IMR-90 (cell line): ENCODE data around the gene MSLN. TPM values are rescaled to one million over a fixed set of nuclear protein-coding genes. Genes with fewer than 3 reads are reported as not detected.
"Not testable (repeated sequence)": the region's sequence is repeated elsewhere in the genome, so short reads cannot be mapped to it uniquely, and the experiment has no call there.

Source experiments
- ATAC-seq: fragments of 200-7000 bp; cut with Tn5 transposase; 2 replicates; pipeline ENCODE4 v1.9.1; 2020; ENCODE audit warnings: low read depth, mild to moderate bottlenecking, moderate library complexity
- BruUV-seq: library from RNA; stranded (reverse); fragments of 400-500 nt; replicated peaks from 2 replicates; lab custom pipeline; 2021; lab: Mats Ljungman, UMichigan
- CTCF ChIA-PET: fragments of 300-600 bp; formaldehyde crosslinking; extraction: SDS; loops from one replicate; lab custom pipeline; 2021; ENCODE audit warnings: antibody characterized with exemption; lab: Yijun Ruan, JAX
- POLR2A ChIA-PET: fragments of 300-600 bp; sonication (Branson Sonifier 250); formaldehyde crosslinking; loops from one replicate; lab custom pipeline; 2022; ENCODE audit warnings: antibody characterized with exemption; ENCODE audit not compliant: unreplicated experiment; lab: Charles Lee
- DNase-seq: peaks from one replicate; pipeline ENCODE4 v3.0.0; 2013
- H2AFZ ChIP-seq: replicated peaks from 2 replicates; pipeline ENCODE3; 2013; ENCODE audit warnings: low read length, mild to moderate bottlenecking; ENCODE audit not compliant: poor library complexity
- H2AK5ac ChIP-seq: 2 replicates; pipeline ENCODE4 v1.6.1; 2013; ENCODE audit warnings: low read depth, low read length, inconsistent platforms
- H2AK9ac ChIP-seq: replicated peaks from 2 replicates; pipeline ENCODE3; 2013; ENCODE audit warnings: mild to moderate bottlenecking, low read depth, low read length, moderate library complexity; ENCODE audit not compliant: poor library complexity
- H2BK120ac ChIP-seq: 2 replicates; pipeline ENCODE4 v1.6.1; 2013; ENCODE audit warnings: low read depth, low read length, inconsistent platforms
- H2BK15ac ChIP-seq: 3 replicates; pipeline ENCODE4 v1.6.1; 2013; ENCODE audit warnings: low read depth, low read length, inconsistent platforms
- H2BK20ac ChIP-seq: 2 replicates; pipeline ENCODE4 v1.6.1; 2013; ENCODE audit warnings: low read depth, mild to moderate bottlenecking, inconsistent platforms, low read length, moderate library complexity
- H2BK5ac ChIP-seq: 2 replicates; pipeline ENCODE4 v1.6.1; 2013; ENCODE audit warnings: mild to moderate bottlenecking, low read depth, low read length, inconsistent platforms; ENCODE audit not compliant: poor library complexity, severe bottlenecking
- H3K14ac ChIP-seq: replicated peaks from 2 replicates; pipeline ENCODE4 v1.6.1; 2013; ENCODE audit warnings: low read depth, low read length, inconsistent platforms
- H3K18ac ChIP-seq: 2 replicates; pipeline ENCODE4 v1.6.1; 2013; ENCODE audit warnings: low read depth, low read length, control low read depth
- H3K23ac ChIP-seq: 2 replicates; pipeline ENCODE4 v1.6.1; 2013; ENCODE audit warnings: low read depth, low read length, inconsistent platforms
- H3K27ac ChIP-seq: 2 replicates; pipeline ENCODE4 v1.5.1; 2013; ENCODE audit warnings: mild to moderate bottlenecking, control low read depth, low read length; ENCODE audit not compliant: insufficient read depth
- H3K27me3 ChIP-seq: 2 replicates; pipeline ENCODE4 v1.6.1; 2013; ENCODE audit warnings: low read length; ENCODE audit not compliant: control insufficient read depth, insufficient read depth
- H3K36me3 ChIP-seq: 2 replicates; pipeline ENCODE4 v1.6.1; 2013; ENCODE audit warnings: low read length, mixed read lengths; ENCODE audit not compliant: control insufficient read depth, insufficient read depth
- H3K4ac ChIP-seq: 2 replicates; pipeline ENCODE4 v1.6.1; 2013; ENCODE audit warnings: low read depth, low read length, inconsistent platforms
- H3K4me1 ChIP-seq: 2 replicates; pipeline ENCODE4 v1.6.1; 2013; ENCODE audit warnings: low read length, mixed read lengths; ENCODE audit not compliant: control insufficient read depth, insufficient read depth
- H3K4me2 ChIP-seq: 2 replicates; pipeline ENCODE4 v1.6.1; 2013; ENCODE audit warnings: low read depth, mild to moderate bottlenecking, control low read depth, low read length, moderate library complexity
- H3K4me3 ChIP-seq: 2 replicates; pipeline ENCODE4 v1.5.1; 2013; ENCODE audit warnings: low read depth, mild to moderate bottlenecking, control low read depth, low read length, moderate library complexity; ENCODE audit not compliant: insufficient read depth
- H3K56ac ChIP-seq: 2 replicates; pipeline ENCODE4 v1.6.1; 2013; ENCODE audit warnings: low read length, inconsistent platforms; ENCODE audit not compliant: insufficient read depth; ENCODE audit errors: extremely low read depth
- H3K79me1 ChIP-seq, 2 experiments: 2 replicates each; pipeline ENCODE4 v1.6.1; 2013; ENCODE audit warnings: low read length in 2 of 2, inconsistent platforms in 1 of 2, low read depth in 1 of 2
- H3K9ac ChIP-seq: 2 replicates; pipeline ENCODE4 v1.6.1; 2013; ENCODE audit warnings: low read depth, low read length, control low read depth
- H3K9me1 ChIP-seq: 2 replicates; pipeline ENCODE4 v1.6.1; 2013; ENCODE audit warnings: low read length, inconsistent platforms; ENCODE audit not compliant: insufficient read depth
- H3K9me3 ChIP-seq: 2 replicates; pipeline ENCODE4 v1.6.1; 2013; ENCODE audit warnings: low read length; ENCODE audit not compliant: control insufficient read depth, insufficient read depth
- H4K20me1 ChIP-seq: 2 replicates; pipeline ENCODE4 v1.6.1; 2013; ENCODE audit warnings: low read length, inconsistent platforms; ENCODE audit not compliant: insufficient read depth
- H4K5ac ChIP-seq: 2 replicates; pipeline ENCODE4 v1.6.1; 2013; ENCODE audit warnings: mild to moderate bottlenecking, low read depth, low read length, control low read depth
- H4K8ac ChIP-seq, 2 experiments: 2 replicates each; pipeline ENCODE4 v1.6.1; 2013; ENCODE audit warnings: low read depth in 2 of 2, low read length in 2 of 2, control low read depth in 1 of 2, inconsistent platforms in 1 of 2
- H4K91ac ChIP-seq: 2 replicates; pipeline ENCODE4 v1.6.1; 2013; ENCODE audit warnings: low read depth, low read length, inconsistent platforms; ENCODE audit not compliant: insufficient read depth
- WGBS, 2 experiments: methylation state at CpG; one replicate each; pipeline versions ENCODE4 v1.1.5 to v1.1.7; 2013; ENCODE audit warnings: missing lambda C conversion rate in 2 of 2; ENCODE audit not compliant: insufficient read length in 1 of 2; ENCODE audit errors: extremely low coverage in 2 of 2; 5-methylcytosine and 5-hydroxymethylcytosine counted together
- dilution Hi-C: fragments of 300-500 bp; cut with HindIII; formaldehyde crosslinking; loops from one replicate; pipeline ENCODE4 v1.14.3; 2018; ENCODE audit warnings: low sequenced_read_pairs; ENCODE audit not compliant: unreplicated experiment
- in situ Hi-C: fragments of 300-500 bp; cut with MboI; formaldehyde crosslinking; loops from 3 replicates; pipeline ENCODE4 v1.14.3; 2019; ENCODE audit warnings: low sequenced_read_pairs, inconsistent platforms, mixed read lengths
- intact Hi-C: fragments of 100-400 bp; cut with micrococcal nuclease; formaldehyde crosslinking; loops from 2 replicates; pipeline ENCODE4 v1.10.0; 2022
- polyA plus RNA-seq, 3 experiments: library from polyadenylated mRNA; depleted of rRNA; stranded (reverse); fragments of >200 nt; gene quantifications; 2 replicates each; pipeline ENCODE4 v1.2.3, GENCODE V29; 2012; ENCODE audit warnings: low replicate concordance in 1 of 3
- total RNA-seq: library from RNA; depleted of rRNA; stranded (reverse); fragments of >200 nt; gene quantifications from 2 replicates; pipeline ENCODE4 v1.2.3, GENCODE V29; 2012

MSLN gene
- total and polyA plus RNA-seq, 2 of the 4 experiments (the other 2 are of a cell fraction) = 0.14 TPM; not detected in 1

GRCh38 chr16:754121-754607 lies 6.4 kb upstream of the MSLN start:
- H2AK5ac ChIP-seq, H3K18ac ChIP-seq, H2BK20ac ChIP-seq, H3K4me1 ChIP-seq, H4K5ac ChIP-seq, POLR2A ChIA-PET, H3K23ac ChIP-seq, H3K36me3 ChIP-seq, H4K8ac ChIP-seq, BruUV-seq, H3K79me1 ChIP-seq, H2BK120ac ChIP-seq, H3K56ac ChIP-seq, H3K14ac ChIP-seq, H2AK9ac ChIP-seq, H2BK5ac ChIP-seq, DNase-seq, H3K9me3 ChIP-seq, intact Hi-C loops, H3K9ac ChIP-seq, in situ Hi-C loops, H3K27ac ChIP-seq, H2BK15ac ChIP-seq, H3K4me3 ChIP-seq, dilution Hi-C loops, H4K91ac ChIP-seq, ATAC-seq, H2AFZ ChIP-seq, H3K4me2 ChIP-seq, CTCF ChIA-PET, H3K4ac ChIP-seq, H4K20me1 ChIP-seq, H3K9me1 ChIP-seq: not testable (repeated sequence)
- peaks cover 11% of the 10 kb centered on the region for H3K27me3 ChIP-seq
- 100% methylated on average over 2 of the region's 11 CpGs; no CpG with 5 or more reads in 1 of the 2 experiments for WGBS, 2 experiments
